Cerebellar nuclear complex (tissue), 1 donor: ENCODE results near the gene TEC.
"Not testable (repeated sequence)": the region's sequence is repeated elsewhere in the genome, so short reads cannot be mapped to it uniquely, and the experiment has no call there.

ENCODE experiments used
- DNase-seq, 2 experiments: peaks; one replicate each; lab custom pipeline; 2025; lab: John Stamatoyannopoulos, UW

TEC gene

GRCh38 chr4:48268956-48269860 lies at the start of gene TEC:
Gene TEC, minus strand, starts transcription at chr4:48269838. Its CDS starts 41,224 bp downstream, at chr4:48228614.
- no peak for DNase-seq

DNA sequence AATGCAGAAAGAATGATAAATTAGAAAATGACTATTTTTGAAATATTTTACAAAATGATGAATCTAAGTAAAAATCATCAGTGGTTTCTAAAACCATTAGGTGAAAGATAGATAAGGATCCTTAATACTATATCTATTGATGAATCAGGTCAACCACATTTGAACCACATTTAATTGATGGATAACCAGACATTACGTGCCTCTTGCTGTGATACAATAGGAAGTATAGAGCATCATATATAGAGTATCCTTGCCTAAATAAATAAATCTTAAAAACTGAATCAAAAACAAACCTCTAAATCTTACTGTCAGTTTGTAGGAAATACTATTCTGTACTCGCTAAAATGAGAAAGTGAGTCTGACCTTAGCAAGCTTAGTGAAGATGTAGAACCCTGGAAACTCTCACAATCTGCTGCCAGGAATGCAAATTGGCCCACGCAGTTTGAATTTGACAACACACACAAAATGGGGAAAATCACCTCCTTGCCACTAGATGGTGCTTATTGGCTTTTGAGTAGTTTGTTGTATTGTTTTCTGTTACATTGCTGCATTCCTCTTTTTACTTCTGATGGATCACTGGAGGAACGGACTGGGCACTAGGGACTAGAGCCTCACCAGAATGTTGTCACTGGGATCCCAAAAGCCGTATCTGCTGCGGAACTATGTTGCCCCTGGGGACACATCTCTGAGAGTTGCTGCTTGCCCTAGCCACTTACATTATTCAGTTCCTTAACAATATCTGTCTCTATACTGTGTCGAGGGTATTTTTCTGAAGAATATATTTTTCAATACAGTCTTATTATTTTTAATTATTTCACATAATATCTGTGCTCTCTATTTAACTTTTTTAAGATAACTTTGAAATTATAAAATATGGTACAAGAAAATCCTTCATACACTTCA lies 46.3 kb upstream of the TEC start:
- DNase-seq, result no peak

GRCh38 chr4:48314746-48315145 lies 45.1 kb upstream of the TEC start:
- DNase-seq, result not testable (repeated sequence)

GRCh38 chr4:48311896-48312295 lies 42.3 kb upstream of the TEC start:
- no peak for DNase-seq

GRCh38 chr4:48308901-48309300 lies 39.3 kb upstream of the TEC start:
- DNase-seq, result no peak

DNA sequence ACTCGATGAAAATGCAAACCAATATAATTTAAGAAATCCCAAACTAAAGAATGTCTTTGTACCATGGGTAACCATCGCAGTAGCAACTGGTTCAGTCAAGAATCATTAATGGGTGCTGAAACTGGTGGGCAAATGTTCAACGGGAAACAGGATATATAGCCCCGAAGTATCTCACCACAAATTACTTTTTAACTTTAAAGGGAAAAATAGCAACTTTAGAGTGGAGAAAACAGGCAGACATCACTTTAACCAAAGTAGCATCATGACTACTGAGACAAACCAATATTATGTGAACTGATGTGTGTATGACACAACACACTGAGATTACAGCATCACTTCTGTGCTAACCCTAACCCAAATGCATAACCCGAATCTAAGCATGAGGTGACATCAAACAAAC lies 37.9 kb upstream of the TEC start:
- DNase-seq, result no peak

DNA sequence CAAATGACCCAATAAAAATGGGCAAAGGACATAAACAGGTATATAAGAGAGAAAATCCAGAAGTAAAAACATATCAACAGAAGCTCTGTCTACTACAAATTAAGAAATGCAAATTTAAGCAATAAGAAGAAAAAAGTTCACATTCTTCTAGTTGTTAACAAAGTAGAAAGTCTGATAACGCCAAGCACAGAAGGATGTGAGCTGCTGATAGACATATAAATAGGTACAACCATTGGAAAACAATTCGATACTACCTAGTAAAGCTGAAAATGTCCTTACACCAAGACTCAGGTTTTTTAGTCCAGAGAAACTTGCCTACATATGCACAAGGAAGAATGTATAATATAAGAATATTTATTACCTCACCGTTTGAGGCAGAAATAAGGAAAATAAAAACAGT lies 35.9 kb upstream of the TEC start:
- DNase-seq, result no peak

GRCh38 chr4:48300004-48300403 lies 30.4 kb upstream of the TEC start:
- no peak for DNase-seq

DNA sequence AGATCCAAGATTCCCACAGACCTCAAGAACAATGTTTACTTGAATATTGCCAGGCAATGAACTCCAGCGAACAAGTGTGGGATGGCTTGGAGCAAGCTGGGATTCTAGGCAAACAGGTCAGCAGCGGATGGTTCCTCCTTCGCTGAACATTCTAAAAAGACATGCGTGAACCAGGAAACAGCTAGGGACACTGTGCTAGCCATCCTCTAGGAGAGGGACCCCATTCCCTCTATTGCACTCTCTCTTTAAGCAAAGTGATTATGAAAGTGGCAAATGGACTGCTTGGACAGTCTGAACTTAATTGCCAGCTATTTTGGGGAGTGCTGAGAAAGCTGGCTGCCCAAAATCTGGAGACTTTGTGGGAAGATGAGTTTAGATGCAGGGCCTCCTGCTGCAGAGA lies 29.9 kb upstream of the TEC start:
- no peak for DNase-seq

DNA sequence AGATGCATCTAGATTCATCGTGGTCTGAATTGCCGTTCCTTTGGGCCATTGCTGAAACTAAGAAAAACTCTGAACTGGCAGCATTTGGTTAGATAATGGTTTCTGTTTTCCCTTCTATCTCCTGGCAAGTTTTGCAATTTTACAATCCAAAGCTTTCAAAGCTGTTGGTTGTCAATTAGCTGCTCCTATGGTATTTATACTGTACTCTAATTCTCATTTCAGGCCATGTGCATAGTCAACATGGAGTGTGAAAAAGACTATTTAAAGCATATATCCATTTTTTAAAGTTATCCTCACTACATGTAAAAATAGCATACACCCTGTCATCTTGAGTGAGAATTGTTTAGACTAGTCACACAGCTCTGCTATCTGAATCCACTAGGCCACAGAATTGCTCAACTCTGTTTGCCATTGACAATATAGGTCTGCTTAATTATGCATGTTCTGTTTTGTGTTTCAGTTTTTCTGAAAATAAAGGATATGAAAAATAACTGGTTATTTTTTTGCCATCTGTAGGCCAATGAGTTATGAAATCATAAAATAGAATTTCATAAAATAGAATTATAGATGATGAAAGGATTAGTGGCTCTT lies 27.7 kb upstream of the TEC start:
- DNase-seq, result no peak

- DNase-seq, result no peak
Measured at GRCh38 chr4:48296365-48296764, 26.7 kb upstream of the TEC start.

DNA sequence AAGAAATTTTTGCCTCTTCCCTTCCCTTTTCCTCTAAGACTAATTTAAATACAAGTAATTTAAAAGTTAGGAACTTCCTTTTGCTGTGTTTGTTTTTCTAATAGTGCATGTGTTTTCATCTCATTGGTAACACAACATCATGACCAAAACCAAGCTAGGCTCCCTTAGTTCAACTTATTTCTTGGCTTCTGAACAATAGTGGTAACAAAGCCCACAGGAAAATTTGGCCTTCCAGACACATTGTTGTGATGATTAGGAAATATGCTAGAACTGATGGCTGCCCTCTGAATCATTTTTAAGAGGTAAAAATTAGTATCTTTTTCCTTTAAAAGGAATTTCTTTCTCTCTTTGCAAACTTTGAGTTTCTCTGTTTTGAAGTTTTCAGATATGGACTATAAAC lies 25.5 kb upstream of the TEC start:
- no peak for DNase-seq

- DNase-seq, result not testable (repeated sequence)
Measured at GRCh38 chr4:48292218-48292790, 22.7 kb upstream of the TEC start.

GRCh38 chr4:48290146-48290772 lies 20.6 kb upstream of the TEC start:
- DNase-seq, result no peak

- DNase-seq, result not testable (repeated sequence)
Measured at GRCh38 chr4:48286060-48286459, 16.4 kb upstream of the TEC start.

- not testable (repeated sequence) for DNase-seq
Measured at GRCh38 chr4:48285640-48286039, 16.0 kb upstream of the TEC start.

DNA sequence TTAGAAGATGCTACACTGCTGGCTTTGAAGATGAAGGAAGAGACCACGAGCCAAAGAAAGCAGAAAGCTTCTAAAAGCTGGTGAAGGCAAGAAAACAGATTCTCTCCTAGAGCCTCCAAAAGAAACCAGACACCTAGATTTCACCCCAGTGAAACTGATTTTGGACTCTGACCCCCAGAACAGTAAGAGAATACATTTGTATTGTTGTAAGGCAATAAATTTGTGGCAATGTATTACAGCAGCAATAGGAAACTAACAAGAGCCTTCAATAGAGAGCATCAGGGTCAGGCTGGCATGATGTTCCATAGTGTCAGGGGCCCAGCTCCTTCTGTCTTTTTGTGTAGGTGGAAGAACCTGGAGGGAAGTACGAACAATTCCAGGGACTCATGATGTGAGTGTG lies 6.0 kb upstream of the TEC start:
- DNase-seq, result no peak

- no peak for DNase-seq
Measured at GRCh38 chr4:48275247-48275646, 5.6 kb upstream of the TEC start.

- DNase-seq, result no peak
Measured at GRCh38 chr4:48271626-48272025, 2.0 kb upstream of the TEC start.

GRCh38 chr4:48270951-48271473 lies 1.4 kb upstream of the TEC start:
- no peak for DNase-seq

DNA sequence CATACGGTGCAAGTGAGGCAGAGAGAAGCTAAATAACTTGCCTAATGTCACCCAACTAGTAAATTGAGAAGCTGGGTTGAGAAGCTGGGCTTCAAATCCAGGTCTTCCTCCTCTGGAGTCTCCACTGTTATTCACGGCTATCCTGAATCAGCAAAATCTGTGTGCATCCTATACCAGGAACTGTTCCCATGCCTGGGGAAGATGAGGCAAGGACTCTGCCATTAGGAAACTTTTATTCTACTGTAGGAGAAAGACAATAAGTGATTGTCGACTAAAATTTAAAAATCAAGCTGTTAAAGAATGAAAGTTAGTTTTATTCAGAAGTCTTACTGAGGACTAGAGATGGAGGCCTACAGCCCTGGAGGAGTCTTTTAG lies 872 bp upstream of the TEC start:
- no peak for DNase-seq
